Measurements from ENCODE around the gene ARCN1. TPM values are rescaled to one million over a fixed set of nuclear protein-coding genes. Genes with fewer than 3 reads are reported as not detected.

ARCN1 gene
- polyA plus RNA-seq: 100 to 1,000 TPM in 2 of 3 donors, 10 to 100 TPM in 1; 99.9 to 164 (median 157) TPM

GRCh38 chr11:118572061-118572980 lies at the start of gene ARCN1:
TSS of gene ARCN1 (plus strand) at chr11:118572409. CDS start at chr11:118572548, 139 bp downstream.
- H3K36me3 Mint-ChIP-seq: no peaks in the 10 kb centered on the region
- peak; percentile 72 to 77 (median 77) for DNase-seq
- peak within 1 kb of the TSS; percentile 88 to 98 (median 95) for H3K4me3 Mint-ChIP-seq
- peaks cover 2 to 8% (median 3%) of the 10 kb centered on the region in 3 donors for H3K27me3 Mint-ChIP-seq (ENCODE audit: low read depth in 3 of 3)
- H3K9me3 Mint-ChIP-seq: no peaks in the 10 kb centered on the region
- H3K27ac Mint-ChIP-seq: peak within 1 kb of the TSS; percentile 88 to 98 (median 96)
- peaks cover 44 to 54% of the 10 kb centered on the region in 2 donors for H3K4me1 Mint-ChIP-seq

GRCh38 chr11:118522571-118523072 lies 49.6 kb upstream of the ARCN1 start:
- Mint-ChIP-seq H3K27ac (peak overlapping the region in 1 of 6 donors; percentile 17), H3K4me3 (no peak overlapping the region), H3K9me3 (no peaks in the 10 kb centered on the region), H3K36me3 (peaks cover 22 to 43% (median 29%) of the 10 kb centered on the region in 3 donors), H3K4me1 (peaks cover 0 to 3% of the 10 kb centered on the region in 2 donors), H3K27me3 (ENCODE audit: low read depth in 3 of 3) (peaks cover 0 to 4% (median 0%) of the 10 kb centered on the region in 3 donors)
- no peak for DNase-seq

GRCh38 chr11:118524356-118524755 lies 47.9 kb upstream of the ARCN1 start:
- Mint-ChIP-seq H3K9me3 (no peaks in the 10 kb centered on the region), H3K36me3 (peaks cover 22 to 39% (median 26%) of the 10 kb centered on the region in 3 donors), H3K27me3 (ENCODE audit: low read depth in 3 of 3) (peaks cover 0 to 8% (median 6%) of the 10 kb centered on the region in 3 donors), H3K27ac (peak overlapping the region in 1 of 6 donors; percentile 40), H3K4me3 (no peak overlapping the region), H3K4me1 (peaks cover 4 to 10% of the 10 kb centered on the region in 2 donors)
- DNase-seq: no peak

GRCh38 chr11:118524757-118525470 lies 47.3 kb upstream of the ARCN1 start:
- Mint-ChIP-seq H3K27ac (peak overlapping the region in 3 of 6 donors; percentile 8 to 44 (median 23)), H3K4me3 (no peak overlapping the region), H3K36me3 (peaks cover 18 to 34% (median 22%) of the 10 kb centered on the region in 3 donors), H3K4me1 (peaks cover 8 to 16% of the 10 kb centered on the region in 2 donors), H3K27me3 (ENCODE audit: low read depth in 3 of 3) (peaks cover 0 to 8% (median 6%) of the 10 kb centered on the region in 3 donors), H3K9me3 (no peaks in the 10 kb centered on the region)
- DNase-seq: no peak

GRCh38 chr11:118526688-118527087 lies 45.5 kb upstream of the ARCN1 start:
- Mint-ChIP-seq H3K27me3 (ENCODE audit: low read depth in 3 of 3) (peaks cover 0 to 9% (median 8%) of the 10 kb centered on the region in 3 donors), H3K4me3 (no peak overlapping the region), H3K36me3 (peaks cover 7 to 16% (median 12%) of the 10 kb centered on the region in 3 donors), H3K27ac (no peak overlapping the region), H3K4me1 (peaks cover 17 to 27% of the 10 kb centered on the region in 2 donors), H3K9me3 (no peaks in the 10 kb centered on the region)
- DNase-seq: no peak

DNA sequence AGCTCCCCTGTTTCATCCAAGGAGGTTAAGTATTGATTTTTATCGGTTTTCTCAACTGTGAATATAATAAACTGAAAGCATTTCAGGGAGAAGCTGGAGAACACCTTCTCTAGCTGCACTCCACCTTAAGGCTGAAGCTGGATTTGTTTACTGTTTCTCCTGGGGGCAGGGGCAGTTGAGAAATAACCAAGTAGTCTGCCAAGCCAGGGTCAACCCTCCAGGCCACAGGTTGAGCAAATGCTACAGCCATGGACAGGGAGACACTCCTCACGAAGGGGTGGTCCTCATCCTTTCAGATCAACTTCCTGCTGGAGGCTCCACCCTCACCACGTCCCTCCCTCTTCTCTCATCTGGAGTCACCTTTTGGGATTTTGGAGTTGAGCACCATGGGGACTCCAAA lies 45.1 kb upstream of the ARCN1 start, which contains the start of gene TTC36:
Gene TTC36, plus strand, starts transcription at position 366 of the 400 bp plus-strand sequence. Its CDS starts 21 bp downstream, at position 387.
- Mint-ChIP-seq H3K36me3 (peaks cover 7 to 12% (median 7%) of the 10 kb centered on the region in 3 donors), H3K4me1 (peaks cover 19 to 31% of the 10 kb centered on the region in 2 donors), H3K27me3 (ENCODE audit: low read depth in 3 of 3) (peaks cover 0 to 9% (median 8%) of the 10 kb centered on the region in 3 donors), H3K27ac (peak within 1 kb of the TSS in 1 of 6 donors; percentile 69), H3K9me3 (no peaks in the 10 kb centered on the region), H3K4me3 (no peak within 1 kb of the TSS)
- no peak for DNase-seq

GRCh38 chr11:118528511-118528910 lies 43.7 kb upstream of the ARCN1 start:
- H3K9me3 Mint-ChIP-seq: no peaks in the 10 kb centered on the region
- H3K4me1 Mint-ChIP-seq: peaks cover 19 to 32% of the 10 kb centered on the region in 2 donors
- no peak for DNase-seq
- no peak overlapping the region for H3K27ac Mint-ChIP-seq
- H3K4me3 Mint-ChIP-seq: peak overlapping the region in 1 of 5 donors; percentile 80
- peaks cover 0 to 9% (median 4%) of the 10 kb centered on the region in 3 donors for H3K27me3 Mint-ChIP-seq (ENCODE audit: low read depth in 3 of 3)
- peaks cover 3 to 8% (median 4%) of the 10 kb centered on the region in 3 donors for H3K36me3 Mint-ChIP-seq

- H3K36me3 Mint-ChIP-seq: no peaks in the 10 kb centered on the region
- H3K4me1 Mint-ChIP-seq: peaks cover 19 to 32% of the 10 kb centered on the region in 2 donors
- no peaks in the 10 kb centered on the region for H3K9me3 Mint-ChIP-seq
- no peak for DNase-seq
- H3K27ac Mint-ChIP-seq: peak overlapping the region in 4 of 6 donors; percentile 48 to 70 (median 63)
- H3K27me3 Mint-ChIP-seq (ENCODE audit: low read depth in 3 of 3): peaks cover 0 to 9% (median 4%) of the 10 kb centered on the region in 3 donors
- peak overlapping the region; percentile 80 to 90 (median 85) for H3K4me3 Mint-ChIP-seq
Measured at GRCh38 chr11:118529584-118530175, 42.5 kb upstream of the ARCN1 start.

- peaks cover 0 to 9% (median 5%) of the 10 kb centered on the region in 3 donors for H3K27me3 Mint-ChIP-seq (ENCODE audit: low read depth in 3 of 3)
- DNase-seq: no peak
- no peaks in the 10 kb centered on the region for H3K9me3 Mint-ChIP-seq
- no peaks in the 10 kb centered on the region for H3K36me3 Mint-ChIP-seq
- H3K27ac Mint-ChIP-seq: peak overlapping the region; percentile 34 to 70 (median 62)
- H3K4me3 Mint-ChIP-seq: peak overlapping the region; percentile 80 to 90 (median 85)
- peaks cover 19 to 32% of the 10 kb centered on the region in 2 donors for H3K4me1 Mint-ChIP-seq
Measured at GRCh38 chr11:118530180-118530682, 42.0 kb upstream of the ARCN1 start.

GRCh38 chr11:118530683-118531596 lies 41.3 kb upstream of the ARCN1 start, which contains the start of gene TMEM25:
TSS of gene TMEM25 (plus strand) at chr11:118531192. CDS start at chr11:118531802, 610 bp downstream.
- Mint-ChIP-seq H3K36me3 (no peaks in the 10 kb centered on the region), H3K4me1 (peaks cover 19 to 32% of the 10 kb centered on the region in 2 donors), H3K27ac (peak within 1 kb of the TSS; percentile 34 to 82 (median 70)), H3K27me3 (ENCODE audit: low read depth in 3 of 3) (peaks cover 0 to 9% (median 5%) of the 10 kb centered on the region in 3 donors), H3K4me3 (peak within 1 kb of the TSS; percentile 89 to 96 (median 89)), H3K9me3 (no peaks in the 10 kb centered on the region)
- DNase-seq: peak; percentile 55 to 64 (median 60)

- Mint-ChIP-seq H3K27ac (peak overlapping the region; percentile 29 to 82 (median 70)), H3K9me3 (no peaks in the 10 kb centered on the region), H3K36me3 (no peaks in the 10 kb centered on the region), H3K4me3 (peak overlapping the region; percentile 89 to 96 (median 89)), H3K27me3 (ENCODE audit: low read depth in 3 of 3) (peaks cover 0 to 9% (median 5%) of the 10 kb centered on the region in 3 donors), H3K4me1 (peaks cover 19 to 32% of the 10 kb centered on the region in 2 donors)
- DNase-seq: peak in 1 of 3 donors; percentile 7
Measured at GRCh38 chr11:118531597-118532084, 40.6 kb upstream of the ARCN1 start.
